Activated CD4-positive, alpha-beta T cell treated with anti-CD3 and anti-CD28 coated beads, Interleukin-2, amount 50 U/mL, for 4 hours (primary cell): Measurements from ENCODE around the gene MALRD1.
"Not testable (repeated sequence)": the region's sequence is repeated elsewhere in the genome, so short reads cannot be mapped to it uniquely, and the experiment has no call there.

Source experiments
- DNase-seq, 2 experiments: peaks; one replicate each; pipeline ENCODE4 v3.0.0-alpha.2; 2020

MALRD1 gene

GRCh38 chr10:19498393-19499290 is 450.0 kb downstream of the MALRD1 start:
- DNase-seq, result no peak

- no peak for DNase-seq
Observed at GRCh38 chr10:19499291-19499770, 450.7 kb downstream of the MALRD1 start.

GRCh38 chr10:19500959-19501358 is 452.4 kb downstream of the MALRD1 start:
- no peak for DNase-seq

GRCh38 chr10:19505320-19506312 is 457.0 kb downstream of the MALRD1 start:
- no peak for DNase-seq

- DNase-seq, result not testable (repeated sequence)
Observed at GRCh38 chr10:19510005-19510732, 461.6 kb downstream of the MALRD1 start.

GRCh38 chr10:19518109-19518508 is 469.5 kb downstream of the MALRD1 start:
- DNase-seq, result no peak

GRCh38 chr10:19518632-19519031 is 470.0 kb downstream of the MALRD1 start:
- DNase-seq, result no peak

- DNase-seq, result no peak
Observed at GRCh38 chr10:19531324-19531723, 482.7 kb downstream of the MALRD1 start.

GRCh38 chr10:19532411-19532810 is 483.8 kb downstream of the MALRD1 start:
- no peak for DNase-seq

- DNase-seq, result no peak
Observed at GRCh38 chr10:19541299-19541698, 492.7 kb downstream of the MALRD1 start.

GRCh38 chr10:19546224-19546623 is 497.6 kb downstream of the MALRD1 start:
- no peak for DNase-seq

- DNase-seq, result no peak
Observed at GRCh38 chr10:19549503-19549902, 500.9 kb downstream of the MALRD1 start.

GRCh38 chr10:19556666-19557065 is 508.1 kb downstream of the MALRD1 start:
- no peak for DNase-seq

- no peak for DNase-seq
Observed at GRCh38 chr10:19561181-19561580, 512.6 kb downstream of the MALRD1 start.

GRCh38 chr10:19563388-19564141 is 515.0 kb downstream of the MALRD1 start:
- DNase-seq, result no peak

- DNase-seq, result no peak
Observed at GRCh38 chr10:19570120-19570519, 521.5 kb downstream of the MALRD1 start.

GRCh38 chr10:19570991-19571390 is 522.4 kb downstream of the MALRD1 start:
- DNase-seq, result no peak

GRCh38 chr10:19572056-19572455 is 523.5 kb downstream of the MALRD1 start:
- DNase-seq, result no peak

- no peak for DNase-seq
Observed at GRCh38 chr10:19576576-19576975, 528.0 kb downstream of the MALRD1 start.

- no peak for DNase-seq
Observed at GRCh38 chr10:19577381-19577780, 528.8 kb downstream of the MALRD1 start.

- no peak for DNase-seq
Observed at GRCh38 chr10:19577807-19578206, 529.2 kb downstream of the MALRD1 start.

- DNase-seq, result no peak
Observed at GRCh38 chr10:19578571-19578970, 530.0 kb downstream of the MALRD1 start.
